Activated CD4-positive, alpha-beta T cell treated with anti-CD3 and anti-CD28 coated beads for 1 hour (primary cell): ENCODE measurements around the gene TBC1D23.
"Not testable (repeated sequence)": the region's sequence is repeated elsewhere in the genome, so short reads cannot be mapped to it uniquely, and the experiment has no call there.

Experiments
- DNase-seq: peaks from one replicate; pipeline ENCODE4 v3.0.0-alpha.2; 2020

Gene TBC1D23

DNA sequence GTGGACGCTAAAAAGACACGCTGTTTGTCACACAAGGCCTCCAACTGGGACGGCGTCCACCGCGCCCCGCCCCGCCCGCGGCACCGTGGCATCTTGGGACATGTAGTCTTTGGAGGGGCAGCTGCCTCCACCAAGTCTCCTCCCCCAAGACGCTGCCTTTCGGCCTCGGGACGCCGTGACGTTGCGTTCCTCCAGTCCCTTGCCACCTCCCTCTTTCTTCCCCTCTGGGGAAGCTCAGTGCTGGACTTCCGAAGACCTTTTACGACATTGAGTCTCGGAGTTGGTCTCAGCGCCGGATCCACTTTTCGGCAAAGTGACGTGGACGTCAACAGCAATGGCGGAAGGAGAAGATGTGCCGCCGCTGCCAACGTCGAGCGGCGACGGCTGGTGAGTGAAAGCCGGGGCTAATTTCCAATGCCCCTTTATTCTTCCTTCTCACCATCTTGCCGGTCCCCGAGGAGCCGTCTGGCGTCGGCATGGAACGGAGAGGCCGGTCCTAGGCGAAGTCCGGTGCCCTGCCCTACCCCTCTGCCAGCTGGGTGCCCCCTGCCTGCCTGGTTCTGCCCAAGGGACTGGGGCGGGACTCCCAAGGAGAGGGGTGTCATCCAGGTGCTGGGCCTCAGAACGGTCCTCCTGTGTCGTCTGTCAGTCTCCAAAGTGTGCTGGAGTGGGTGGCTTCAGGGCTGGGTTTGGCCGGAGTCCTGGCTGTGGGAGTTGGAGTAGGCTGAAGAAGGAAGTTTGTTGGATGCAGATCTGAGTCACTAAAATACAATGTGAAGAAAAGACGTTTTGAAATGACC, at the start of gene TBC1D23:
Gene TBC1D23, plus strand, starts transcription at position 308 of the 800 bp plus-strand sequence. Its CDS starts 27 bp downstream, at position 335.
- peak; percentile 94 for DNase-seq

DNA sequence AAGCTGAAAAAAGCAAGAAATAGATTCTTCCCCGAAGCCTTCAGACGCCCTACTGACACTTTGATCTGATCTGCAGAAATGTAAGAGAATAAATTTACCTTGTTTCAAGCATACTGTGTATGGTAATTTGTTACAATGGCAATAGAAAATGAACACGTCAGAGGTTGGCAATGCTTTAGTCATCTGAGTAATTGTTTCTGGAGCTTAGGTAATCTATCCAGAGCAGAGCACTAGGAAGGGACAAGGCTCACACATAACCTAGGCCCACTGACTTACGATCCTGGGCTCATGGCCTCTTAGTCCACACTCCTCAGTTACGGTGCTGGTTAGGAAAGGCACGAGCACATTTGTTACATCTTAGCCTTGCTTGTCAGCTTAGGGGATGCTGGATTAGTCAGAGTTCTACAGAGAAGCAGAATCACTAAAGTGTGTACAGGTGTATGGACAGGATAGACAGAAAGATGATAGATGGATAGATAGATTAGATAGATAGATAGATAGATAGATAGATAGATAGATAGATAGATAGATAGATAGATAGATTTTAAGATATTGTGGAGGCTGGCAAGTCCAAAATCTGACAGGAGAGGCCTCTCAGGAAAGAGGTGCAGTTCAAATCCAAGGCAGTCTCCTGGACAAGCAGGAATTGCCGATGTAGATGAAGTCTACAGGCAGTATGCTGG, 46.8 kb upstream of the TBC1D23 start:
- no peak for DNase-seq

- no peak for DNase-seq
Measured at GRCh38 chr3:100214574-100214964, 46.2 kb upstream of the TBC1D23 start.

DNA sequence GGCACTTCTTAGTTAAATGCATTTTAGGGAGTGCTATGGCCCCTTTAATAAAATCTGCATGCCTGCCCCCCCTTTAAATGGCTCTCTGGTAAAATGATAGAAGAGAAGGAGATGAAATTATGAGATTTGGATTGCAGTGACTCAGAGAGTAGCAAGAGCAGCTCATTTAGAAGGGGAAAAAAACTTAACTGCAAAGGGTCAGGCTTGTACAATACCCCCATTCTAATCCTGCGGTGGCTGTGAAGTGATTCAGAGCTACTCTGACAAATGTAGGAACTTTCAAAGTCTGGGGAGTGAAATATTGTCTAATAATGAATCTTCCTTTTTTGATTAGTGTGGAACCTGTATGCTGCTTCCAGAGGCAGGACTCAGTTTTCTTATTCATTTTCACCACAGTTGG, 44.1 kb upstream of the TBC1D23 start:
- DNase-seq = no peak

DNA sequence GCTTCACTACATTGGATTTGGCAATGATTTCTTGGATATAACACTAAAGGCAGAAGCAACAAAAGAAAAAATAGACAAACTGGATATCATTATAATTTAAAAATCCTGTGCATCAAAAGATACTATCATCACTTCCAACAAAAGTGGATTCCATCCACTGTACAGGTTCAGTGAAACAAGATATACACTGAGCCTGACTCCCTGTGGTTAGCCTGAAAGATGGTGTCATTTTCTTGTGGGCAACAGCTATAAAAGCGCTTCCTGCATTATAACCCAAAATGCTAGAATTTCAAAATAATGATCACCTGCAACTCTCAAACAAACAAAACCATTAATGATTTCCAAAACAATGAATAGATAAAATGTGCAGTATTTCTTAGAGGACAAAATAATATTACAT, 39.6 kb upstream of the TBC1D23 start:
- no peak for DNase-seq

DNA sequence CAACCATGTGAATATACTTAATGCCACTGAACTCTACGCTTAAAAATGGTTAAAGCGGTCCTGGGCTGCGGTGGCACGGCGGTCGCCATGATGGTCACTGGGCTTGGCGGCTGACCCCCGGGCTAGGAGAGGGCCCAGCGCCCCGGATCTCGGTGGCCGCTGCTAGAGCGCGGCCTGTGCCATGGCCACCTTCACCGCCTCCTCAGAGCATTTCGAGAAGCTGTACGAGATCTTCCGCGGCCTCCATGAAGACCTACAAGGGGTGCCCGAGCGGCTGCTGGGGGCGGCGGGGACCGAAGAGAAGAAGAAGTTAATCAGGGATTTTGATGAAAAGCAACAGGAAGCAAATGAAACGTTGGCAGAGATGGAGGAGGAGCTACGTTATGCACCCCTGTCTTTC, 35.6 kb upstream of the TBC1D23 start:
- no peak for DNase-seq

DNA sequence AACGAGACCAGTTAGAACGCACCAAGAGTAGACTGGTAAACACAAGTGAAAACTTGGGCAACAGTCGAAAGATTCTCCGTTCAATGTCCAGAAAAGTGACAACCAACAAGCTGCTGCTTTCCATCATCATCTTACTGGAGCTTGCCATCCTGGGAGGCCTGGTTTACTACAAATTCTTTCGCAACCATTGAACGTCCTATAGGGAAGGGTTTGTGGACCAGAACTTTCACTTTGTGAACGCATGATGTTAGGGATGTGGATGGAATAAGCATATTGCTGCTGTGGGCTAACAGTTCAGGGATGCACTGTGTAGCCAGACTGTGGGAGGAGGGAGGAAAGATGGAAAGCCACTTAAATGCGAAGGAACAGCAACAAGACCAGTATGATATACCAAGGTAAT, 34.9 kb upstream of the TBC1D23 start:
- DNase-seq = no peak

GRCh38 chr3:100226712-100227429, 33.9 kb upstream of the TBC1D23 start:
- no peak for DNase-seq

DNA sequence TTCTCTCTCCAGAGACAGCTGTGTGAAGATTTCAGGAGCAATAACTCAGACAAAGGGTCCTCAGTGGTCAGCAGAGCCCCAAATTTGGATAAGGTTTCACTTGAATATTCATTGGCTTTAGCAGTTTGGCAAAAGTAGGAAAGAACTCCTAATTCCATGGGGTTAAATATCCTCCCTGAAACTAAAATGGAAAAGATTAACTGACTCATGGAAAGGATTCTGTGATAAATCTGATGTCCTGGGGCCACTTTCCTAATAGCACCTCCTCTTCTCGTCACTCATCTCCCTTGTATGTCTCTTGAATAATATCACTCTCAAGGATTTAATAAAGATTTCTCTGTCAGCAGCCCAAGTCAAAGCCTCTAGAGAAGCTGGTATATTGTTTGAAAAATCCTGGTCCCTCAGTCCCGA, 33.3 kb upstream of the TBC1D23 start:
- no peak for DNase-seq

DNA sequence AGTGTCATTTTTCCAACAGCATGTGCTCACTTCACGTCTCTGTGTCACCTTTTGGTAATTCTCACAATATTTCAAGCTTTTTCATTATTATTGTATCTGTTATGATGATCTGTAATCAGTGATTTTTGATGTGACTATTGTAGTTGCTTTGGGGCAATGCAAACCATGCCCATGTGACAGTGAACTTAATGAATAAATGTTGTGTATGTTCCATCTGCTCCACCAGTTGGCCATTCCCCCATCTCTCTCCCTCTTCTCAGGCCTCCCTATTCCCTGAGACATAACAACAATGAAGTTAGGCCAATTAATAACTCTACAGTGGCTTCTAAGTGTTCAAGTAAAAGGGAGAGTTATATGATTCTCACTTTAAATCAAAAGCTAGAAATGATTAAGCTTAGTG, 32.5 kb upstream of the TBC1D23 start:
- no peak for DNase-seq

GRCh38 chr3:100229188-100229587, 31.6 kb upstream of the TBC1D23 start:
- not testable (repeated sequence) for DNase-seq

GRCh38 chr3:100230710-100231109, 30.1 kb upstream of the TBC1D23 start:
- no peak for DNase-seq

DNA sequence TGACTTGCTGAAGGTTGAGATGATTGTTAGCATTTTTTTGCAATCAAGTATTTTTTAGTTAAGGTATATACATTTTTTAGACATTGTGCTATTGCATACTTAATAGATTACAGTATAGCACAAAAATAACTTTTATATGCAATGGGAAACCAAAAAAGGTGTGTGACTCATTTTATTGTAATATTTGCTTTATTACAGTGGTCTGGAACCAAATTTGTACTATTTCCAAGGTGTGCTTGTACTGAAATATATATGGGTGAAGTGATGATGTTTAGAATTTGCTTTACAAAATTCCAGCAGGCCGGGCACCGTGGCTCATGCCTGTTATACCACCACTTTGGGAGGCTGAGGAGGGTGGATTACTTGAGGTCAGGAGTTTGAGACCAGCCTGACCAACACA, 29.1 kb upstream of the TBC1D23 start:
- no peak for DNase-seq

DNA sequence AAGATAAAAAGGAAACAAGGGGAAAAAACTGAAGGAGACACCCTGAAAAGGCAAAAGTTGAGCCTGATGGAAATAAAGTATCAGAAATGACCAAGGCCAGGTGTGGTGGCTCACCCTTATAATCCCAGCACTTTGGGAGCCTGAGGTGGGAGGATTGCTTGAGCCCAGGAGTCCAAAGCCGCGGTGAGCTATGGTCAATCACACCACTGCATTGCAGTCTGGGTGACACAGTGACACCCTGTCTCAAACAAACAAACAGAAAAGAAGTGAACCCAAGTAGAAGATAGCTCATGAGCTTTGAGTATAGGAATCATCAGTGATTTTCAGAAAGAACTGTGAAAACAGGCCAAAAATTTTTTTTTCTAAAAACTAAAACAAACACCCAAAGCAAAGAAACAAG, 26.4 kb upstream of the TBC1D23 start:
- DNase-seq = no peak

DNA sequence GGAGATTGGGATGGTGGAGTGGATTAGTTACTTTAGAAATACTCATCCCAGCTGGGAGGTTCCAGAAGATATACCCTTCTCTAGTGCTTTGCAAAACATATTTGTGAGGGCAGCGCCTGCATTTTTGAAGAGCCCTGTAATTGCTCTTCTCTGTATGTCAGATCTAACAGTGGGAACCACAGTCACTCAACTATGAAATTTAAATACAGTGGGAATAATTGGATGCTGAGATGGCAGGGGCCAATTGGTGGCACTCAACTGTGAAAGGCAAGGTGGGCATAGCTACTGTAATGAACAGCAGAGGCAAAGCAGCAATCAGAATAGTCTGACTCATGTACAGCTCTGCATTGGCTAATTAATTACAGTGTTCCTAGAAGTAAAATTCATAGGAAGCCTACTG, 22.2 kb upstream of the TBC1D23 start:
- no peak for DNase-seq

DNA sequence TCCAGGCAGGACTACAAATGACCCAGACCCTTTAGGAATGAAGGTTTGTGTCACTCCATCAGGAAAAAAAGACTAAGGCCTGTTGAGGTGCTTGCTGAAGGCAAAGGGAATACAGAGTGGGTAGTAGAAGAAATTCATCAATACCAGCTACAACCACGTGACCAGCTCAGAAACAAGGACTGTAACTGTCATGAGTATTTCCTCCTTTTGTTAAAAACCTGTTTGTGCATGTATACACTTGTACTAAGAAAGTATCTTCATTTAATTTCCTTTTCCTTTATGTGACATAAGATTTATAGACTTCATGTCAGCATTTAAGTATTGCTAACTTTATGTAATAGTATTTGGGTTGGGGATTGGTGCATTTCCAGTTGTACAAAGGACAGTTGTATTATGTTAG, 18.3 kb upstream of the TBC1D23 start:
- DNase-seq = not testable (repeated sequence)

DNA sequence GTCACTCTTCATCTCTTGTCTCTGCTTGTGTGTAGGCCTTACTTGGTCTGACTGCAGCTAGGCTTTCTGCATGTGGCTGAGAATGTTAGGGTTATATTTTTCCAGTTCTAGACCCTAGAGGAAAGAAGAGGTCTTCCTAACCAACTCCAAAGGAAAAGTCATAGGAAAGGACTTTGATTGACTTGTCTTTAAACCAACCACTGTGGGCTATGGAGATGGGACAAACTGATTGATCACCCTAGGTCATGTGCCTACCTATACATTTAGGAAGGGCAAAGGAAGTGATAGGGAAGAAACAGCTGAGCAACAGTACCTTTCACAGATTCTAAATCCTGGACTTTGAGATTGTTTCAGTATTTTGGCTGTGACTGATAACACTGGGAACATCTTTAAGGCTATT, 16.5 kb upstream of the TBC1D23 start:
- no peak for DNase-seq

DNA sequence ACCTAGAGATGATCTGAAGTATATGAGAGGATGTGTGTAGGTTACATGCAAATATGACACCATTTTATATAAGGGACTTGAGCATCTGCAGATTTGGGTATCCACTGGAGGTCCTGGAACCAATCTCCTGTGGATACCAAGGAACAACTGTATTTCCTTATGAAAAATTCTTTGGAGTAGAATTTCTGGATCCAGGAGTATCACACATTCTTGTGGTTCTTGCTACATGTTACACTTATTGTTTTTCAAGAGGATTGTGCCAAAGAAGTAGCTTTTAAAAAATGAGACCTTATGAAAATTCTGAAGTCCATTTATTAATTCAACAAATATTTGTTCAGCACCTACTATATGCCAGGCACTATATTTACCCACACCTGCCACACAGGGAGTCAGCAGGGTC, 15.7 kb upstream of the TBC1D23 start:
- no peak for DNase-seq

DNA sequence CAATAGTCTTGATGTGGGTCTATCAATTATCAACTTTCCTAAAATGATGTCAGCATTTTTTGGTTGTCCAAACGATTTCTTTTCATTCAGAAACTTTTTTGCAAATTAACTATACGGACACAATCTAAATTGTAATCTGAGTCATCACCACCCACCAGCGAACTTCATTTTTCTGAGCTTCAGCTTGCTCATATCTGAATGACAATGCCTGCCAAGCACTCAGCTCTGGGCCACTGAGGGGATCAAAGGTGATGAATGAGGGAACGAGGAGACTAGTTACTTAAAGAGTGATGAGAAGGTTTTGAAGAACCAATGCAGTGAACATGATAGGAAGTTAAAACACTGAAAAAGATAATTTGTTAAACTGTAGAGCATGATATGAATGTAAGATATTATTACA, 14.9 kb upstream of the TBC1D23 start:
- no peak for DNase-seq

DNA sequence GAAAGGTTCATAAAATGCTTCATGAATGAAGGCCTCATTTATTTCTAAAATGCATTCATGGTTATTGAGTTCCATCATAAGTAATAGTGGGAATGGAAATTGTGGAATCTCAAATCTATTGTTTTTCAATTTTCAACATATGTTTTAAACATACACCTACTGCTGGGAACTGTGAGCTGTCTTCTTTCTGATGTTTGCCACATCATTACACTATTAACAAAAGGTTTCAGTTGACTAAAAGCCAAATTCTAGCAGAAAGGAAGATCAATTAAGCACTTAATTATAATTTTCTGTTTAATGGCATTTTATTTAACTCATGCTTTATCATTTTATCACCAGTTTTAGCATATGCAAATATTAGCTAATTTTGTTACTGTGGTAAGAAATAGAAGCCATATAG, 13.8 kb upstream of the TBC1D23 start:
- DNase-seq = no peak

DNA sequence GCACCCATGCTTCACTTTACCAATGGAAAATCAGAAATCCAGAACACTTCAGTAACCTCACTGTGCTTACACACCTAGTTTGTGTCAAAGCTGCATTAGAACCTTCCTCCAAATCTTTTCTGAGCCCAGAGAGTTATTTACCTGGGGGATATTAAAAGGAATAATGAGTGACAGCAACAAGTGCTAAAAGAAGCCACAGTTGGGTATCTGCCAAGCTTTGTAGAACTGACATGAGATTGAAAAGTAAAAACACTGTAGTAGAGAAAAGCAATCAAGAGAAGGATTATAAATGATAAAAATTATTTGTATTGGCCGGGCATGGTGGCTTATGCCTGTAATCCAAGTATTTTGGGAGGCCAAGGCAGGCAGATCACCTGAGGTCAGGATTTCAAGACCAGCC, 8.8 kb upstream of the TBC1D23 start:
- DNase-seq = no peak

DNA sequence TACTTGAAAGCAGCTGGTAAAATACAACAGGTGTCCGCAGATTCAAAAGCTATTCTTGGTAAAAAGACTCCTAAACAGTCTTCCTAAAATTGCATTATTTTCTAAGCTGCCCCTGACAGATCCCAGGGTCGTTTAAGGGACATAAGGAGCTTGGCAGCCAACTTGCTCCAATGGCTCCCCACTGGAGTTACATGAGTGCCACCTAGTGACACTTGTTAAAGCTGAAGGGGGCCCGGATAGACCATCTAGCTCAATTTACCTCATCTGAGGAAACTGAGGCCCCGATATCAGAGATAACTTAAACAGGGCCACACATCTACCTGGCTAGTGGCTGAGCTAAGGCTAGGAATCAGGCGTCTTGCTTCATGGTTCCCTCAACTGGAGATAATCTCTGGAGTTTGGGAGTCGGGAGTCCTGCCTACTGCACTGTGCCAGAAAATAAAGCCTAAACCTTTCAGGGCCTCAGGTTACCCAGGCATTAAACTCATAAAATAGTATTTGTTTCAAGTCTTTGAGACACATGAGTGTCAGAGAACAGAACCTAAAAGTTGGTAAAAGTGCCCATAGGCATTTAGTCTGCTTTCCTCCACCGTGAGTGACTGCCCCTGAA, 6.5 kb upstream of the TBC1D23 start:
- DNase-seq = no peak

- DNase-seq = no peak
Measured at GRCh38 chr3:100256731-100257151, 4.1 kb upstream of the TBC1D23 start.
